K562 (cell line): Measurements from ENCODE around the gene ZNF586. TPM values are rescaled to one million over a fixed set of nuclear protein-coding genes. Genes with fewer than 3 reads are reported as not detected.
A peak's percentile ranks its signal among the peaks of the same experiment; 100 is the strongest.

Experiments
- ARHGAP35 ChIP-seq: fragments of 450-650 bp; IDR thresholded peaks from 2 replicates; pipeline ENCODE4 v1.6.1; 2018; ENCODE audit not compliant: partially characterized antibody
- E2F8 ChIP-seq: fragments of 450-650 bp; IDR thresholded peaks from 2 replicates; pipeline ENCODE4 v1.7.1; 2018; ENCODE audit warnings: mild to moderate bottlenecking, low read depth; ENCODE audit not compliant: partially characterized antibody
- EHMT2 ChIP-seq: fragments of 450-650 bp; IDR thresholded peaks from 2 replicates; pipeline ENCODE4 v1.6.1; 2018; ENCODE audit warnings: antibody characterized with exemption
- GATA2 ChIP-seq: sonication (generic); formaldehyde crosslinking; IDR thresholded peaks from 2 replicates; pipeline ENCODE4 v1.4.0; 2020; ENCODE audit warnings: mild to moderate bottlenecking, missing genetic modification reagents
- HMBOX1 ChIP-seq: sonication (generic); IDR thresholded peaks from 2 replicates; pipeline ENCODE4 v1.6.1; 2016
- JUND ChIP-seq, 2 experiments: IDR thresholded peaks; 2 replicates in 1 of 2; 3 replicates in 1 of 2; pipeline ENCODE4 v1.6.1; 2011; ENCODE audit warnings: borderline replicate concordance in 2 of 2, low read depth in 2 of 2, low read length in 2 of 2, improper control_type of control experiment in 1 of 2, missing biosample characterization in 1 of 2, missing genetic modification characterization in 1 of 2, missing genetic modification reagents in 1 of 2
- PHF20 ChIP-seq: fragments of 450-650 bp; IDR thresholded peaks from 2 replicates; pipeline ENCODE4 v1.6.1; 2018; ENCODE audit not compliant: partially characterized antibody
- PHF21A ChIP-seq: fragments of 450-650 bp; IDR thresholded peaks from 2 replicates; pipeline ENCODE4 v1.6.1; 2017; ENCODE audit warnings: low read depth, borderline replicate concordance
- POLR2AphosphoS5 ChIP-seq: IDR thresholded peaks from 2 replicates; pipeline ENCODE4 v1.6.1; 2011; ENCODE audit warnings: mild to moderate bottlenecking, low read depth, low read length, moderate library complexity; ENCODE audit not compliant: control insufficient read depth, insufficient read depth
- PYGO2 ChIP-seq: fragments of 450-650 bp; IDR thresholded peaks from 2 replicates; pipeline ENCODE4 v1.6.1; 2016; ENCODE audit warnings: mild to moderate bottlenecking, missing genetic modification characterization, moderate library complexity, missing compliant biosample characterization
- TAL1 ChIP-seq: fragments of 450-650 bp; IDR thresholded peaks from 2 replicates; pipeline ENCODE4 v1.6.1; 2016; ENCODE audit warnings: mild to moderate bottlenecking
- YBX1 ChIP-seq: fragments of 450-650 bp; IDR thresholded peaks from 2 replicates; pipeline ENCODE4 v1.7.1; 2016; ENCODE audit warnings: mild to moderate bottlenecking
- ZBTB40 ChIP-seq, 2 experiments: fragments of 450-650 bp in 1 of 2; sonication (generic) in 1 of 2; formaldehyde crosslinking in 1 of 2; IDR thresholded peaks; 2 replicates each; pipeline versions ENCODE4 v1.7.1 to v1.9.0; 2016 to 2022; ENCODE audit warnings: inconsistent platforms in 1 of 2, mild to moderate bottlenecking in 1 of 2, missing genetic modification reagents in 1 of 2
- ZNF124 ChIP-seq: sonication (generic); formaldehyde crosslinking; IDR thresholded peaks from 2 replicates; pipeline ENCODE4 v1.8.1; 2022; ENCODE audit warnings: missing genetic modification reagents
- ZNF324 ChIP-seq: fragments of 250-450 bp; sonication (Bioruptor Pico); IDR thresholded peaks from 2 replicates; pipeline ENCODE4 v1.4.0; 2020; ENCODE audit warnings: mild to moderate bottlenecking
- polyA plus RNA-seq, 8 experiments: library from polyadenylated mRNA; depleted of rRNA in 4 of 8; stranded (reverse) in 5 of 8; unstranded in 3 of 8; fragments of >200 nt; fragmentation: Nextera tagmentation in 2 of 8; fragmentation: Illumina TruSeq in 1 of 8; extraction: Ambion mirVana in 2 of 8; extraction: Trizol in 1 of 8; gene quantifications; 2 replicates each; pipeline versions ENCODE4 v1.2.1 to v1.2.3, GENCODE V29; 2011 to 2014; ENCODE audit warnings: inconsistent platforms in 1 of 8, missing spikeins in 1 of 8
- total RNA-seq, 7 experiments: library from RNA; depleted of rRNA in 6 of 7; stranded (reverse); fragments of >200 nt in 6 of 7; fragmentation: Illumina TruSeq in 2 of 7; extraction: Trizol in 2 of 7; gene quantifications; 2 replicates each; pipeline versions ENCODE4 v1.2.1 to v1.2.3, GENCODE V29; 2011 to 2021; ENCODE audit warnings: low replicate concordance in 1 of 7

Gene ZNF586
- total and polyA plus RNA-seq, 9 of the 15 experiments (the other 6 are each of a cell fraction or from before 2014, with no cell fraction given) = 2.5 to 12.6 (median 8.4) TPM

- TF ChIP-seq GATA2 = peak; percentile 30; the same call in 1 of the 2 replicates
- TF ChIP-seq TAL1 = no peak
- TF ChIP-seq ZNF124 (CRISPR knock-in tag) = no peak
- no peak for TF ChIP-seq ARHGAP35
- no peak for TF ChIP-seq PYGO2 (tag)
- no peak for TF ChIP-seq HMBOX1
- TF ChIP-seq PHF20 = peak; percentile 38
- no peak for TF ChIP-seq EHMT2
- TF ChIP-seq E2F8 = peak; percentile 84
- TF ChIP-seq JUND (IDR thresholded peaks at IDR 0.05; ENCODE audit: borderline replicate concordance, low read depth, low read length) = no peak
- 0 out of 3 replicates have a peak, but pooled peaks have one; percentile 32 for TF ChIP-seq JUND (tag; IDR thresholded peaks at IDR 0.05; ENCODE audit: borderline replicate concordance, low read depth, low read length)
- TF ChIP-seq ZBTB40 (IDR thresholded peaks at IDR 0.05) = peak; percentile 96
- no peak for TF ChIP-seq ZBTB40 (CRISPR knock-in tag; IDR thresholded peaks at IDR 0.05)
- peak; percentile 63; the same call in 1 of the 2 replicates for TF ChIP-seq POLR2AphosphoS5
- no peak for TF ChIP-seq YBX1
- TF ChIP-seq ZNF324 (CRISPR knock-in tag) = no peak
- TF ChIP-seq PHF21A = no peak
These were observed 50.1 kb downstream of the ZNF586 start (continued) for GRCh38 chr19:57819475-57820148.
